Subcutaneous adipose tissue (tissue), 4 donors: ENCODE data around the gene GPR142. TPM values are rescaled to one million over a fixed set of nuclear protein-coding genes. Genes with fewer than 3 reads are reported as not detected.

Experiments
- total RNA-seq, 4 donors: library from RNA; depleted of rRNA; stranded (reverse); fragments of >200 nt; gene quantifications; one replicate each; pipeline ENCODE4 v1.1.0, GENCODE V29; 2016
- TF ChIP-seq, protein P1 (sequence below): fragments of 450-650 bp; IDR thresholded peaks from one replicate; pipeline ENCODE4 v1.5.1; 2016; ENCODE audit warnings: low read depth, mild to moderate bottlenecking, control low read depth, antibody characterized with exemption, moderate library complexity

Gene GPR142
- total RNA-seq, 4 donors from 2014 or later, result 0.22 TPM; not detected in 3

DNA sequence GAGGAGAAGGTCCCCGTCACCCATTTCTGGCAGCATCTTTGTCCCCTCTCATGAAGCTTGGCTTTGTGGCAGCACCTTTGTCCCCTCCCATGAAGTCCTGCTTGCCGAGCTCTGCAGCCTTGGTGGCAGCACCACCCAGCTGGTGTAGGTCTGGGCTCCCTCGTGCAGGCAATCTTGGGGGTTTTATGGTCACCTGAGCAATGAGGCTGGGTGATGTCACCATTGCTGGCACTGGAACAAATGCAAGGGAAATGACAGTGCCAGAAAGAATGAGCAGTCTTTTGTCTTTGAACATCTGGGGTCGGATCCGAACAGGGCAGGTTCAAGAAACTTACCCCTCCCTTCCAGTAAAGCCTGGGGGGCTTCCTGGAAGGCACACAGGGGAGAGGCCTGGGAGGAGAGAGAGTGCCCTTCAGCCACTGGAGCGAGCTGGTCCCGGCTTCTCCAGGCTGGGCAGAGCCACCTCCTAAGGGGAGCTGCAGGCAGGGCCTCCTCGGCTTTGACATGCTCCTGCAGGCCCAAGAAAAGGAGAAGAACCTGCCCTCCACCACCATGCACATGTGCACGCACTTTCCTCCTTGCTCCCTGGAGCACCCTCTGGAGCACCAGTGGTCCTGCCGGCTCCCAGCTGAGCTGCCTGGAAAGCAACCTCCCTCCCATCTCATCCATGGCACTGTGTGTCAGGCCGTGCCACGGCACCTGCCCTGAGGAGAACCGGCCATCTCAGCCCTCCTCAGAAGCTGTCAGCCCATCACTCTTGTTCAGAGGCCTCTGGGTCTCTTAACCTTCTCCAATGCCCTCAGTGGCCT, 21.7 kb upstream of the GPR142 start:
- TF ChIP-seq, protein P1, sequence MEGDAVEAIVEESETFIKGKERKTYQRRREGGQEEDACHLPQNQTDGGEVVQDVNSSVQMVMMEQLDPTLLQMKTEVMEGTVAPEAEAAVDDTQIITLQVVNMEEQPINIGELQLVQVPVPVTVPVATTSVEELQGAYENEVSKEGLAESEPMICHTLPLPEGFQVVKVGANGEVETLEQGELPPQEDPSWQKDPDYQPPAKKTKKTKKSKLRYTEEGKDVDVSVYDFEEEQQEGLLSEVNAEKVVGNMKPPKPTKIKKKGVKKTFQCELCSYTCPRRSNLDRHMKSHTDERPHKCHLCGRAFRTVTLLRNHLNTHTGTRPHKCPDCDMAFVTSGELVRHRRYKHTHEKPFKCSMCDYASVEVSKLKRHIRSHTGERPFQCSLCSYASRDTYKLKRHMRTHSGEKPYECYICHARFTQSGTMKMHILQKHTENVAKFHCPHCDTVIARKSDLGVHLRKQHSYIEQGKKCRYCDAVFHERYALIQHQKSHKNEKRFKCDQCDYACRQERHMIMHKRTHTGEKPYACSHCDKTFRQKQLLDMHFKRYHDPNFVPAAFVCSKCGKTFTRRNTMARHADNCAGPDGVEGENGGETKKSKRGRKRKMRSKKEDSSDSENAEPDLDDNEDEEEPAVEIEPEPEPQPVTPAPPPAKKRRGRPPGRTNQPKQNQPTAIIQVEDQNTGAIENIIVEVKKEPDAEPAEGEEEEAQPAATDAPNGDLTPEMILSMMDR, result no peak

DNA sequence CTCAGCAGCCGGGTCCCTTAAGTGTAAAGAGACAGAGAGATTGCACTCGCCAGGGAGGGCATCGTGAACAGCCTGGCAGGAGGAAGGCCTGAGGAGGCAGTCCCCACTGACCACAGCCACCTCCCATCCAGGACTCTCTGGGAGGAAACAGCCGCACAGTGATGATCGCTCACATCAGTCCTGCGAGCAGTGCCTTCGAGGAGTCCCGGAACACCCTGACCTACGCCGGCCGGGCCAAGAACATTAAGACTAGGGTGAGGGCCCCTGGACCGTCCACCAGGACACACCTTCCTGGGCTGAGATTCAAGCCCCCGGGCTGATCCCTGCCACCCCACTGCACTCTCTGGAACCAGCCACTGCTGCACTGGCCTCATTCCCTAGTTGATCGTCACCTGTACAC, 19.7 kb upstream of the GPR142 start:
- TF ChIP-seq, protein P1, result no peak

DNA sequence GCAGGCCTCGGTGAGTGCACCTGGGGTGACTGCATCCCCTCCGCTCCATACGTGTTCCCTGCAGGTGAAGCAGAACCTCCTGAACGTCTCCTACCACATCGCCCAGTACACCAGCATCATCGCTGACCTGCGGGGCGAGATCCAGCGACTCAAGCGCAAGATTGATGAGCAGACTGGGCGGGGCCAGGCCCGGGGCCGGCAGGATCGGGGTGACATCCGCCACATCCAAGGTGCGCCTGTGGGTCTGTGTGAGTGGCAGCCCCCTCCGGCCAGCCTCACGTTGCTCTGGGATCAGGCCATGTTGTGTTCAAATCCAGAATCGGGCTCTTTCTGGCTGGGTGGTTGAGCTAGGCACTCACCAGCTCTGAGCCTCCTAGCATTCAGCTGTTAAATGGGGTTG, 18.2 kb upstream of the GPR142 start:
- TF ChIP-seq, protein P1, result no peak

DNA sequence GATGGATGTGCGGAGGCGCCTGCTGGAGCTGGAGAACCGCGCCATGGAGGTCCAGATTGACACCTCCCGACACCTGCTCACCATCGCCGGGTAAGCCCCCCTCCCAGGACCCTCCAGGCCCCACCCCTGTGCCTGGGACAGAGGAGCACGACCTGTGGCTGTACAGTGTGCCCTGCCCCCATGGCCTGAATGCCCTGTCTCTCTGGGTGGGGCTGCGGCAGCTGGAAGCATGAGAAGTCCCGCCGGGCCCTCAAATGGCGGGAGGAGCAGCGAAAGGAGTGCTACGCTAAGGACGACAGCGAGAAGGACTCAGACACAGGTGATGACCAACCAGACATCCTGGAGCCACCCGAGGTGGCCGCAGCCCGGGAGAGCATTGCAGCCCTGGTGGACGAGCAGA, 16.8 kb upstream of the GPR142 start:
- TF ChIP-seq, protein P1, result no peak

DNA sequence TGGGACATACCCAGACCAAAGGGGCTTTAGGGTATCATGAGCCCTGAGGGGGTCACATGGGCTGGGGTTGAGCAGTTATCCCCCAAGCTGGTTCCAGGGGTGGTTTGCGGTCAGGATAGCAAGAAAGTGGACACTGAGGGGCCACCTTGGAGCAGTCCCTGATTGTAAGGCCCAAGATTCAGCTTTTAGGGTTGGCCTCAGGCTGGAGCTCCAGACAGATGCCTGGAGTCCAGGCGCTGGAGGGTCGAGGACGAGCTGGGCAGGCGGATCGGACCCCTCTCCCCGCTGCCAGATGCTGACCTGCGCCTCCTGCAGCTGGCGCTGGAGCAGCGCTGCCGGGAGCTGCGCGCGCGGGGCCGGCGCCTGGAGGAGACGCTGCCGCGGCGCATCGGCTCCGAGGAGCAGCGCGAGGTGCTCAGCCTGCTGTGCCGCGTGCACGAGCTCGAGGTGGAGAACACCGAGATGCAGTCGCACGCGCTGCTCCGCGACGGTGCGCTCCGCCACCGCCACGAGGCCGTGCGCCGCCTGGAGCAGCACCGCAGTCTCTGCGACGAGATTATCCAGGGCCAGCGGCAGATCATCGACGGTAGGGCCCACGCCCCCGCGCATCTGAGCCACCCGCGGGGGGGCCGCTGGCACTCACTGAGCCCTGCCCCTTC, 15.6 kb upstream of the GPR142 start:
- TF ChIP-seq, protein P1, result no peak

DNA sequence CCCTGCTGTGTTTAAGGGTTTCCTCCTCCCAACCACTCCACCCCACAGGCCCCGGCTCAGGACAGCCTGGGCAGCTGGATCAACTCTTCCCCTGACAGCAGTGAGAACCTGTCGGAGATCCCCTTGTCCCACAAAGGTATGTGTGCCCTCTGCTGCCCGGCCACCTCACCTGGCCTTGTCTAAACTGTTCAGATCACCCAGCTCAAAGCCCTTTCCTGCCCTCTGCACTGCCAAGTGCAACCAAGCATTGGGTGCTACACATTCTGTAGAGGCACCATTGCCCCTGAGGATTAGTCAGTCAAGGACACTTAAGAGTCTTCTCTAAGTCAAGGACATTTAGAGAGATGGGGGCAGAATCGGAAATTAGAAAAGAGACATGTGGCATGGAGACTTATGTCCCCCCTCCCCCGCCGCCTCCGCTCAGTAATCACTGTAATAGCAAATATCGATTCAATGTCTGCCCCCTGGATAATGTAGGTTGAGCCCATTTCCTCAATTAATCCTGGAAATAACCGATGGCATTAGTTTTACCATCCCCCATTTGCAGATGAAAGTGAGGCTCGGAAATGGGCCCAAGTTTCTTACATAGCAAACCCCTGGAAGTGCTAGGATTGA, 13.8 kb upstream of the GPR142 start:
- TF ChIP-seq, protein P1, result no peak

DNA sequence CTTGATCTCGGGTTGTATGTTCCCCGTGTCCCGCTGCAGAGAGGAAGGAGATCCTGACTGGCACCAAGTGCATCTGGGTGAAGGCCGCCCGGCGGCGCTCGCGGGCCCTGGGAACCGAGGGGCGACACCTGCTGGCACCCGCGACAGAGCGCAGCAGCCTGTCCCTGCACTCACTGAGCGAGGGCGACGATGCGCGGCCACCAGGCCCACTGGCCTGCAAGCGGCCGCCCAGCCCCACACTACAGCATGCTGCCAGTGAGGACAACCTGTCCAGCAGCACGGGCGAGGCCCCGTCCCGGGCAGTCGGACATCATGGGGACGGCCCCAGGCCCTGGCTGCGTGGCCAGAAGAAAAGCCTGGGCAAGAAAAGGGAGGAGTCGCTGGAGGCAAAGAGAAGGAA, 13.2 kb upstream of the GPR142 start:
- TF ChIP-seq, protein P1, result no peak
